Measurements from ENCODE around the gene HOXA9.

Gene HOXA9

GRCh38 chr7:27200761-27201579, 35.6 kb upstream of the HOXA9 start:
- no peak for DNase-seq (ENCODE audit: low read depth, low spot score)

GRCh38 chr7:27199849-27200760, 34.8 kb upstream of the HOXA9 start, which contains the start of gene HOXA13:
HOXA13 (minus strand) TSS chr7:27200091; CDS start chr7:27200077, 14 bp downstream.
- DNase-seq (ENCODE audit: low read depth, low spot score) = no peak

DNA sequence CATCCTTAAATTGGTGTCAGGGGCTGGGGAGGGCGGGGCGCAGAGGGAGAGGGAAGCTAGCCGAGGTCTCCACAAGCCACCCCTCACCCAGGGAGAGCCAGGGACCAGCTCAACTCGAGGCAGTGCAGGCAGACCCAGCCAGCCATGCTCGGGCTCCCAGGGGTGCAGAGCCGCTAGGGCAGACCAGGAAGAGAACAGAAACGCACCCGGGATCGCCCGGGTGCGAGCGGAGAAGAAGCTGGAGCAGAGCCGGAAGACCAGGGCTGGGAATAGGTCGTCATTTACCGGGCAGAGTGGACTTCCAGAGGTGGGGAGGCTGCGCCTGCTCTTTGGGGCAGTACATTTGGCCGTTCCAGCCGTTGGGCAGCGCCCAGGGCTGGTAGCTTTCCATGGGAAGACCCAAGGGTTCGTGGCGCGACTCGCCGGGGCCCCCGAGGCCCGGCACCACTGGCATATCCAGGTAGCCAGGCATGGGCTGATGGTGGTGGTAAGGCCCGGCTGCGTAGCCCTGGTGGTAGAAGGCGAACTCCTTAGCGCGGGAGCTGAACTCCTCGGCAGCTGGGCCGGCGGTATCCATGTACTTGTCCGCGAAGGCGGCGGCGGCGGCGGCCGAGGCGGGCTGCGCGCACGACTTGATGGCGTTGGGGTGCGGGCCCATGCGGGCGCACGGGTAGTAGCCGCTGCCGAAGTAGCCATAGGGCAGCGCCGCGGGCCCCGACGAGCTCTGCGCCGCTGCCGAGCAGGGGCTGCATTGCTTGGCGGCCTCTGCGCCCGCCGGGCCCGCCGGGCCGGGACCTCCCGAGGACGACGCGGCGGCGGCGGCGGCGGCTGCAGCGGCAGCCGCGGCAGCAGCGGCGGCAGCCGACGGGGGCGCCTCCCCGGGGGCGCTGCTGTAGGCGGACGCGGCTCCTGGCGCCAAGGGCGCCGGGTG, 33.8 kb upstream of the HOXA9 start:
- DNase-seq (ENCODE audit: low read depth, low spot score) = no peak

- DNase-seq (ENCODE audit: low read depth, low spot score) = no peak
These were observed 33.0 kb upstream of the HOXA9 start for GRCh38 chr7:27198138-27198841.

DNA sequence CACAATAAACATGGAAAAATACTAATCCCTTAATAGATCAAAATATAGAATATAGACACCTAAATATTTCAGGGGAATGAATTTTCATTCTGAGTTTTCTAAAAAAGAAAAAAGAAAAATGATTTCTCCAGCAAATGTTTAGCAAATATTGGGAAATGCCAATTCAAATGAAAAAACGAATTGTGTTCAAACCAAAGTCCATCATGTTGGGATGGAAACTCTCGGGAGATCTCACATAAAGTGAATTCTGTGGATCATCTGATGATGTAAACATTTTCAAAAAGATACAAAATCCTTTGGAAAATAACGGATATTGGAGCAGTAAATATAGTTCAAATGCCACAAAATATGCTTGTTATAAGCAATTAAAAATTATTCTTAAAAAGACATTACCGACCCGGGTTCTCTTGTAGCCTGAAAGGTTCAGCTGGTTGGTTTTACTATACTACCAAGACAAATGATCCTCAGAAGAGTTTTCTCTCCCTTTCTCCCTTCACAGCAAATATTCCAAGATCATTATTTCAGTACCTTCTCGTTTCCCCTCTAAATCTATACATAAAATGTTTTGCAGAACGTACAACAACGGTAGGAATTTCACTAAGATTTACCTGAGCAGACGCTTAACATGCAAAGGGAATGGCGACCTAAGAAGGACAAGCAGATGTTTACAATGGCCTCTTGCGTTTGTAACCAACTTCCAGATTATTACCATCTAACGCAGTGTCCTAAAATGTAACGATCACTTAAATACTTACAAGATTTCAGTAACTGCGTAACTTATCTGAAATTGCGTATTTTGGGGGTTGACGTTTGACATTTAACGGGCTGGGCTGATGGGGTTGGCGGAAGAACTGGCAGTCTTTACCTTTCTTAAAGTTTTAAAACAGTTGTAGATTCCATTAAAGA, 32.1 kb upstream of the HOXA9 start:
- no peak for DNase-seq (ENCODE audit: low read depth, low spot score)

DNA sequence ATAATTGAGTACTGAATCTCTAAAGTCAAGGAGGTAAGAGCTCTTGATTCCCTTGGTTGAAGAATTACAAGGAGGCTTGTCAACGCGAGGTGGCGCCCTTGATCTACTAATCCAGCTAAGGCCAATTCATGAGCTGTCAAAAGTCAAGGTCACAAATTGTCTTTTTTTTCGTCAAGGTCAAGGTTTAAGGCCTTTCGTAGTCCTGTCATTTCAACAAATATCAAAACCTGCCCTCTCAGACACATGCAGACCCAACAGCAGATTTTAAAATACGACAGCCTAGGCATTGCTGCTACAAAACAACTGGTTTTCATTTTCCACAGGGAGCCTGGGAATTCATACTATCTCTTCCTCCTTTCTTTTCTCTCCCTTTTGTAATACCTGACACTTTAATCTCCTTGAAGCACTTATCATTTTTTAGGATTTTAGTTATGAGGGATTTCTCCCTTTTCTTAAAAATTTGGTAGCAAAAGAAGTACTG, 31.0 kb upstream of the HOXA9 start:
- DNase-seq (ENCODE audit: low read depth, low spot score) = no peak

DNA sequence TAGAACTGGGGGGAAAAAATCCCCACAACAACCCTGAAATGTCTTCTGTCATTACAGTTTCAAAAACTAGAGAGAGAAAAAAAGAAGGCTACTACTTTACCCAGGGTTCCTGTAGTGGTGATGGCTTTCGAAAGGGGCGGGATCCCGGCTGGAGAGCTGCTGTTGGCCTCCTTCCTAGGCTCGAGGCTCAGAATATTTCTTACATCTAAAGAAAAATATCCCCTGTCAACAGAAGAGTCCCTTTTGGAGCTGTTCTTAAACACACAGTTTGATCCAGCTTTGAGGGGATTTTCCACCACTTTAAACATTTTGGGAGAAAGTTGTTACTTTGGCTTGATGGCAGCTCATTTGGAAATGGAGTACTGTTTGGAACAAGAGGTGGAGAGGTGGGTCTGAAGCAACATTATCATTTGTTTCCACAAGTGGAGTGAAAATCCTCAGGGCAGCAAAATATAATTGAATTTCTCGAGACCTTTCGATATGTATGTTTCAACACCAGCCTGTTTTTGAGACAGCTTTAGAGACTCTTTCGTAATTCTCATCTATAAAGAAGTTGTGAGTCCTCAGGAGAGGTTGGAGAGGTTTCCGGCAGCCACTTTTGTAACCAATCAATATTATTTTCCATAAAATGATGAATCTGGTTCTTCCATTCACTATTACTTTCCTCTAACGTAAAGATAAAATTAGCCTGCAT, 29.5 kb upstream of the HOXA9 start:
- DNase-seq (ENCODE audit: low read depth, low spot score) = no peak

DNA sequence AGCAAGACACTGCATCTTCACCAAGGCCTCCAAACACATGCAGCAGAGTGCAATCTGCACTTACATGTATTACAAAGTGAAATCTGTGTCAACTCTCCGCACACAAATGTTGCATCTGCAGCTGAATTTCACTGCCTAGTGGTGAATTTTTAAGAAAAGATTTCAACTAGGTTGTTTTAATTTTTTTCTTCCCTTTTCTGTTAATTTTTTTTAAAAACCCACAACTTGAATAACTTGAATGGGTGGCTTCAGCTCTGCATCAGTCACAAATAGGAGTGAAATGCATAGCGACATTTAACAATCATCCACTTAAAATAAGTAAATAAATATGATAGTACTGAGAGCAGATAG, 28.6 kb upstream of the HOXA9 start:
- no peak for DNase-seq (ENCODE audit: low read depth, low spot score)

GRCh38 chr7:27193335-27194001, 28.1 kb upstream of the HOXA9 start:
- no peak for DNase-seq (ENCODE audit: low read depth, low spot score)

- no peak for DNase-seq (ENCODE audit: low read depth, low spot score)
These were observed 27.4 kb upstream of the HOXA9 start for GRCh38 chr7:27192546-27193334.

GRCh38 chr7:27191833-27192545, 26.7 kb upstream of the HOXA9 start:
- DNase-seq (ENCODE audit: low read depth, low spot score) = no peak

GRCh38 chr7:27191161-27191731, 25.9 kb upstream of the HOXA9 start:
- no peak for DNase-seq (ENCODE audit: low read depth, low spot score)

GRCh38 chr7:27189997-27190748, 24.8 kb upstream of the HOXA9 start:
- DNase-seq (ENCODE audit: low read depth, low spot score) = no peak

DNA sequence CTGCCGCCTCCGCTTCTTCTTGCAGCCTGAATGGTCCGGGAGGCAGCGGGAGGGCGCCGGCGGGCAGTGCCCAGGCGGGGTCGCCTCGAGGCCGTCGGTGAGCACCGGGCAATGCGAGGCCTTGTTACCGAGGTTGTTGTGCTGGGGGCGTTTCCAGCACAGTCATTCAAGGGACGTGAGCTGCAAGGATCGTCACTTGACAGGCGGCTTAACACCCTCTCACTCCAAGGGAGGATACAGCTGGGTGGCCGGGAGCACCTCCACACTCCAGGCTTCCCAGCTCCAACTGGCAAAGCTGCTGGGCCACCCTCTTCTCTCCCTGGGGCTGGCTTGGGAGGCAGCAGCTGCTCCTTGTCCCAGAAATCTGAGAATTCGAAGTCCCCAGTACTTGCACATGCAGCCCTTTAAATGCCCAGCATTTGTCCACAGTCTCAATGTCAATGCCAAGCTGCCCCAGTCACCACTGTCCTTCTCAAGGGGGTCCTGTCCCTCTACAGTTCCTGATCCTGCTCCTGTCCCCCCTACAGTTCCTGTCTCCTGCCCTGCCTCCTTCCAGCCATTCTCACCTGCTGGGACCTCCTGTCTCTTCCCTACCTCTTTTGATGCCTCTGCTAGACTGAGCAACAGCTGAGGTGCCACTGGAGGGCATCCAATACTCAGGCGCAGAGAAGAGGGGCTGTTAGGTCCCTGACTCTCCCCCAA, 24.1 kb upstream of the HOXA9 start:
- no peak for DNase-seq (ENCODE audit: low read depth, low spot score)

All from iPS DF 19.7 (cell line).